Stimulated activated naive CD8-positive, alpha-beta T cell treated with anti-CD3 and anti-CD28 coated beads, Interleukin-15, Interleukin-2, amounts not matched to agents 100 ng/mL and 50 ng/mL, for 24 hours (primary cell): Measurements from ENCODE around the gene NME4.
"Not testable (repeated sequence)": the region's sequence is repeated elsewhere in the genome, so short reads cannot be mapped to it uniquely, and the experiment has no call there.

ENCODE experiments used
- H3K27ac Mint-ChIP-seq: one replicate; pipeline ENCODE4 v1.8.0; 2021; ENCODE audit warnings: mild to moderate bottlenecking, mixed read lengths
- H3K27me3 Mint-ChIP-seq: one replicate; pipeline ENCODE4 v1.8.0; 2021; ENCODE audit warnings: mixed read lengths
- H3K36me3 Mint-ChIP-seq: one replicate; pipeline ENCODE4 v1.8.0; 2021; ENCODE audit warnings: low read depth, mixed read lengths
- H3K4me1 Mint-ChIP-seq: one replicate; pipeline ENCODE4 v1.8.0; 2021; ENCODE audit warnings: low read depth, mixed read lengths
- H3K4me3 Mint-ChIP-seq: one replicate; pipeline ENCODE4 v1.8.0; 2021; ENCODE audit warnings: mild to moderate bottlenecking, mixed read lengths
- H3K9me3 Mint-ChIP-seq: one replicate; pipeline ENCODE4 v1.8.0; 2021; ENCODE audit warnings: mixed read lengths

The NME4 gene

GRCh38 chr16:398561-399339, 1.8 kb downstream of the NME4 start:
- H3K36me3 Mint-ChIP-seq, result no peaks in the 10 kb centered on the region
- peaks cover 27% of the 10 kb centered on the region for H3K4me1 Mint-ChIP-seq
- H3K27ac Mint-ChIP-seq, result no peak overlapping the region
- peak overlapping the region; percentile 67 for H3K4me3 Mint-ChIP-seq
- no peaks in the 10 kb centered on the region for H3K9me3 Mint-ChIP-seq
- no peaks in the 10 kb centered on the region for H3K27me3 Mint-ChIP-seq

DNA sequence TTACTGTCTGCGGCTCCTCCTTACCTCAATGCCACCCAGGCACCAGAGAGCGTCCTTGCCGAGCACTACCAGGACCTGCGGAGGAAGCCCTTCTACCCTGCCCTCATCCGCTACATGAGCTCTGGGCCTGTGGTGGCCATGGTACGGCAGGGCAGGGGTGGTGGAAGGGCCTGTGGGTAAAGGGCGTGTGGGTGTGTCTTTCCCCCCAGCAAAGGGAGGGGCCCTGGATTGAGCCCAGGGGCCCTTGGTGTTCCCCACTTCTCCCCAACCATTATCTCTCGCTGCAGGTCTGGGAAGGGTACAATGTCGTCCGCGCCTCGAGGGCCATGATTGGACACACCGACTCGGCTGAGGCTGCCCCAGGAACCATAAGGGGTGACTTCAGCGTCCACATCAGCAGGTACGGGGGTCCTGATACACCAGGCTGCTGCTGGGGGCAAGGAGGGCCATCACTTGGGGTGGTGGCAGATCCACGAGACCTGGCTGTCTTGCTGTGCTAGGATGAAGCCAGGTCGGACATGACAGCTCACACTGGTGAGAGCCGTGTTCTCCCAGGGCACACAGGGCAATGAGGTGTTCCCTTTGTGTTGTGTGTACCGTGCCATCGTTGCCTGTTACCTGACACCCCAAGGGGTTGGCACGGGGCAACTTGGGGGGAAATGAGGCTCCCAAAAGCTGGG, 2.5 kb downstream of the NME4 start:
- Mint-ChIP-seq H3K27ac (no peak overlapping the region), H3K9me3 (no peaks in the 10 kb centered on the region), H3K36me3 (no peaks in the 10 kb centered on the region), H3K27me3 (no peaks in the 10 kb centered on the region), H3K4me1 (peaks cover 27% of the 10 kb centered on the region), H3K4me3 (no peak overlapping the region)

DNA sequence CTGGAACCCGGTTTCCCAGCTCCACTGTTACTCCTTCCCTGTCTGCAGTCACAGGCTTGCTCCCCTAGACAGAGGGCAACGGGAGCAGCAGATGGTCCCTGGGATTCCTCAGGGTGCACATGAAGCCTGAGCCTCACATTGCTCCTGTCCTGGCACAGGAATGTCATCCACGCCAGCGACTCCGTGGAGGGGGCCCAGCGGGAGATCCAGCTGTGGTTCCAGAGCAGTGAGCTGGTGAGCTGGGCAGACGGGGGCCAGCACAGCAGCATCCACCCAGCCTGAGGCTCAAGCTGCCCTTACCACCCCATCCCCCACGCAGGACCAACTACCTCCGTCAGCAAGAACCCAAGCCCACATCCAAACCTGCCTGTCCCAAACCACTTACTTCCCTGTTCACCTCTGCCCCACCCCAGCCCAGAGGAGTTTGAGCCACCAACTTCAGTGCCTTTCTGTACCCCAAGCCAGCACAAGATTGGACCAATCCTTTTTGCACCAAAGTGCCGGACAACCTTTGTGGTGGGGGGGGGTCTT, 3.1 kb downstream of the NME4 start:
- Mint-ChIP-seq H3K4me1 (peaks cover 27% of the 10 kb centered on the region), H3K9me3 (no peaks in the 10 kb centered on the region), H3K36me3 (no peaks in the 10 kb centered on the region), H3K27ac (peak overlapping the region; percentile 49), H3K4me3 (peak overlapping the region; percentile 84), H3K27me3 (no peaks in the 10 kb centered on the region)

DNA sequence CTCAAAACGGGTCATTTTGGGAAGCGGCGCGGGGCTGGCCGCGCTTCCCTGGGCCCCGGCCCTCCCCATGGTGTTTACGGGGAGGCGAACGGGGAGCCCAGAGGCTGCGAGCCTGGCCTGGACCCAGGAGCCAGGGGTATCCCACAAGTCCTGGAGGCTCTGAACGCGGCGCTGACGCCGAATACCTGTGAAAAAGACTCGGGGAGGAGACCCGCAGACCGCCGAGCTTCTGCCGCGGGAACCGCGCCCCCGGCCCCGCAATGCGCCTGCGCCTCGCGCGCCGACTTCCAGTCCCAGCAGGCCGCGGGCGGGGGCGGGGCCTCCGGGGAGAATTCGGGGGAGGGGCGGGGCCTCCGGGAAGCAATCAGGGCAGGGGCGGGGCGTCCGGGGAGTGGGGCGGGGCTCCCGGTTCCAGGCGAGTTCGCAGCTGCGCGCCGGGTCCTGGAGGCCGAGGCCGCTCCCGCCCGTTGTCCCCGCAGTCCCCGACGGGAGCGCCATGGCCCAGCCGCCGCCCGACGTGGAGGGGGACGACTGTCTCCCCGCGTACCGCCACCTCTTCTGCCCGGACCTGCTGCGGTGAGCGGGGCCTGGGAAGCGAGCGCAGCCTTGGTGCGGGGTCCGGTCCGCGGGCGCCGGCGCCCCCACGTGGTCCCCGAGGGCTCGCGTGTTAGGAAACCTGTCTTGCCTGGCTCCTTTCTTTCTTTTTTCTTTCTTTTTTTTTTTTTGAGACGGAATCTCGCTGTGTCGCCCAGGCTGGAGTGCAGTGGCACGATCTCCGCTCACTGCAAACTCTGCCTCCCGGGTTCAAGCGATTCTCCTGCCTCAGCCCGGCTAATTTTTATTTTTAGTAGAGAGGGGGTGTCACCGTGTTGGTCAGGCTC, 4.7 kb downstream of the NME4 start, which contains the start of gene DECR2:
Gene DECR2 (plus strand): TSS at position 418 of the 881 bp plus-strand sequence. CDS start 79 bp downstream, at position 497.
- Mint-ChIP-seq H3K9me3 (no peaks in the 10 kb centered on the region), H3K27ac (peak within 1 kb of the TSS; percentile 67), H3K4me3 (peak within 1 kb of the TSS; percentile 84), H3K36me3 (no peaks in the 10 kb centered on the region), H3K27me3 (no peaks in the 10 kb centered on the region), H3K4me1 (peaks cover 20% of the 10 kb centered on the region)

- H3K36me3 Mint-ChIP-seq, result no peaks in the 10 kb centered on the region
- H3K9me3 Mint-ChIP-seq, result no peaks in the 10 kb centered on the region
- peaks cover 13% of the 10 kb centered on the region for H3K4me1 Mint-ChIP-seq
- no peak overlapping the region for H3K4me3 Mint-ChIP-seq
- no peak overlapping the region for H3K27ac Mint-ChIP-seq
- no peaks in the 10 kb centered on the region for H3K27me3 Mint-ChIP-seq
Measured at GRCh38 chr16:404971-405486, 8.0 kb downstream of the NME4 start.

- H3K36me3 Mint-ChIP-seq, result no peaks in the 10 kb centered on the region
- H3K27ac Mint-ChIP-seq, result no peak overlapping the region
- no peak overlapping the region for H3K4me3 Mint-ChIP-seq
- no peaks in the 10 kb centered on the region for H3K27me3 Mint-ChIP-seq
- H3K4me1 Mint-ChIP-seq, result peaks cover 6% of the 10 kb centered on the region
- no peaks in the 10 kb centered on the region for H3K9me3 Mint-ChIP-seq
Measured at GRCh38 chr16:405548-406506, 8.8 kb downstream of the NME4 start.

DNA sequence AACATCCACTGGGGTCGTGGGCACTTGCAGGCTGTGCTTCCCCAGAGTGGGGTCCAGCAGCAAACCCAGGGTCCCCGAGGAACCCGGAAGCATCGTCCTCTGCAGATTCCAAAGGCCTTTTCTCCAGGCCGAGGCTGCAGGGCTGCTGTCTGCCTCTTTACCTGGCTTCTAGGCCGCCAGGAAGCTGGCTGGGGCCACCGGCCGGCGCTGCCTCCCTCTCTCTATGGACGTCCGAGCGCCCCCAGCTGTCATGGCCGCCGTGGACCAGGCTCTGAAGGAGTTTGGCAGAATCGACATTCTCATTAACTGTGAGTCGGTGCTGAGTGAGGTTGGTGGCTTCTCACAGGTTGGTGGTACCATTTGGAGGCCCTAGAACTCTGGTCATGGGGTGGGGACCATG, 10.3 kb downstream of the NME4 start:
- H3K36me3 Mint-ChIP-seq, result no peaks in the 10 kb centered on the region
- H3K27ac Mint-ChIP-seq, result no peak overlapping the region
- peaks cover 3% of the 10 kb centered on the region for H3K4me1 Mint-ChIP-seq
- no peaks in the 10 kb centered on the region for H3K27me3 Mint-ChIP-seq
- no peaks in the 10 kb centered on the region for H3K9me3 Mint-ChIP-seq
- no peak overlapping the region for H3K4me3 Mint-ChIP-seq

- Mint-ChIP-seq H3K4me3 (no peak overlapping the region), H3K27ac (no peak overlapping the region), H3K4me1 (no peaks in the 10 kb centered on the region)
Measured at GRCh38 chr16:410516-411178, 13.6 kb downstream of the NME4 start.

GRCh38 chr16:411576-412265, 14.7 kb downstream of the NME4 start:
- Mint-ChIP-seq H3K4me1 (no peaks in the 10 kb centered on the region), H3K36me3 (no peaks in the 10 kb centered on the region), H3K4me3 (no peak overlapping the region), H3K27ac (no peak overlapping the region), H3K27me3 (no peaks in the 10 kb centered on the region), H3K9me3 (no peaks in the 10 kb centered on the region)

More at GRCh38 chr16:410516-411178, 13.6 kb downstream of the NME4 start:
- Mint-ChIP-seq H3K36me3 (no peaks in the 10 kb centered on the region), H3K27me3 (no peaks in the 10 kb centered on the region), H3K9me3 (no peaks in the 10 kb centered on the region)

GRCh38 chr16:414395-415169, 17.6 kb downstream of the NME4 start:
- H3K36me3 Mint-ChIP-seq, result no peaks in the 10 kb centered on the region
- H3K27me3 Mint-ChIP-seq, result no peaks in the 10 kb centered on the region
- no peaks in the 10 kb centered on the region for H3K4me1 Mint-ChIP-seq
- H3K9me3 Mint-ChIP-seq, result no peaks in the 10 kb centered on the region
- no peak overlapping the region for H3K27ac Mint-ChIP-seq
- H3K4me3 Mint-ChIP-seq, result no peak overlapping the region

DNA sequence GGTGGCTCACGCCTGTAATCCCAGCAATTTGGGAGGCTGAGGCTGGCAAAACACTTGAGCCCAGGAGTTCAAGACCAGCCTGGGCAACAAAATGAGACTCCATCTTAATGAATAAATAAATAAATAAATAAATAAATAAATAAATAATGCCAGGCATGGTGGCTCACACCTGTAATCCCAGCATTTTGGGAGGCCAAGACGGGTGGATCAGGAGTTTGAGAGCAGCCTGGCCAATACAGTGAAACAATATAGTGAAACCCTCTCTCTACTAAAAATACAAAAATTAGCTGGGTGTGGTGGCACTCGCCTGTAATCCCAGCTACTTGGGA, 18.1 kb downstream of the NME4 start:
- H3K9me3 Mint-ChIP-seq, H3K36me3 Mint-ChIP-seq, H3K27me3 Mint-ChIP-seq, H3K4me1 Mint-ChIP-seq, H3K4me3 Mint-ChIP-seq, H3K27ac Mint-ChIP-seq: not testable (repeated sequence)

DNA sequence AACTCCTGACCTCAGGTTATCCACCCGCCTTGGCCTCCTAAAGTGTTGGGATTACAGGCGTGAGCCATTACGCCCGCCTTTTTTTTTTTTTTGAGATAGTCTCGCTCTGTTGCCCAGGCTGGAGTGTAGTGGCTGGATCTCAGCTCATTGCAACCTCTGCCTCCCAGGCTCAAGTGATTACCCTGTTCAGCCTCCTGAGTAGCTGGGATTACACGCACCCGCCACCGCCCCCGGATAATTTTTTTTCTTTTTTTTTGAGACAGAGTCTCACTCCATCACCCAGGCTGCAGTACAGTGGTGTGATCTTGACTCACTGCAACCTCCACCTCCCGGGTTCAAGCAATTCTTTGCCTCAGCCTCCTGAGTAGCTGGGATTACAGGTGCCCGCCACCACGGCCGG, 25.2 kb downstream of the NME4 start:
- H3K27me3 Mint-ChIP-seq, result peaks cover 12% of the 10 kb centered on the region
- not testable (repeated sequence) for H3K36me3 Mint-ChIP-seq, H3K27ac Mint-ChIP-seq, H3K4me3 Mint-ChIP-seq, H3K9me3 Mint-ChIP-seq
- peaks cover 14% of the 10 kb centered on the region for H3K4me1 Mint-ChIP-seq
